NOMO-1 treated with DMSO at 0.1 percent for 48 hours (cell line): ENCODE measurements around the gene TPRG1.
"Not testable (repeated sequence)": the region's sequence is repeated elsewhere in the genome, so short reads cannot be mapped to it uniquely, and the experiment has no call there.

Source experiments
- DNase-seq: peaks from one replicate; lab custom pipeline; 2025; ENCODE audit not compliant: unreplicated experiment; lab: John Stamatoyannopoulos, UW

The TPRG1 gene

DNA sequence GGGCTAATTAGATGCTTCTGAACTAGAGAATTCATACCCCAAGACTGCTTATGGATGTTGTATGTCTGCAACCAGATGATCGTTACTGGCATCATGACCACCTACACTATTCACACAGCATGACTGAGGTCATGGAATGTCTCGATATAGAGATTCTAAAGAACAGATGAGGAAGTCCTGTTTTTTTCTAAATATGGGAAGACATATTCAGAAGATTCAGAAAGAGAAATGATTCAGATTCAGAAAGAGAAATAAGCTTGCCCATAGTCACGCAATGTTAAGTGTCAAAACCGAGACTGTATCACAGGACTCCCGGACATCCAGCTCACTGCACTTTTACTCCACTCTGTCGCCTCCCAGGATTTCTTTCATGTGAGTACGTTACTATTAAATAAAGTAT, 136.2 kb downstream of the TPRG1 start:
- DNase-seq, result no peak

DNA sequence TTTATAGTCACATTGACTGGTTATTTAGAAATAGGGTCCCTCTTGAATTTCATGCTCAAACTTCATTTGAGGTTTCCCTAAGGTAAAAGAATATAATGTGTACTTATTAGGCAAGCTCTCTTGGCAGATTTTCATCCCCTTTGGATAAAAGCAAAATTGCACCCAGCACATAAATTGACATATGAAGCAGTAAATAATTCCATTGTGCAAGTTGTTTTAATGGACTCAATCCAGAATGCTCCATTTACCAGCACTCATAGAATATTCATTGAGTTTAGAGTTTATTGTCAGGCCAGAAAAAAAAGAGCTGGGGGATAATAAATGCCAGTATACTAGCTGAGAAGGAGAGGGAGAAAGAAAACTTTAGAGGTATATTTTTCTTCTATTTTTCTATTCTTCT, 136.8 kb downstream of the TPRG1 start:
- DNase-seq, result no peak

DNA sequence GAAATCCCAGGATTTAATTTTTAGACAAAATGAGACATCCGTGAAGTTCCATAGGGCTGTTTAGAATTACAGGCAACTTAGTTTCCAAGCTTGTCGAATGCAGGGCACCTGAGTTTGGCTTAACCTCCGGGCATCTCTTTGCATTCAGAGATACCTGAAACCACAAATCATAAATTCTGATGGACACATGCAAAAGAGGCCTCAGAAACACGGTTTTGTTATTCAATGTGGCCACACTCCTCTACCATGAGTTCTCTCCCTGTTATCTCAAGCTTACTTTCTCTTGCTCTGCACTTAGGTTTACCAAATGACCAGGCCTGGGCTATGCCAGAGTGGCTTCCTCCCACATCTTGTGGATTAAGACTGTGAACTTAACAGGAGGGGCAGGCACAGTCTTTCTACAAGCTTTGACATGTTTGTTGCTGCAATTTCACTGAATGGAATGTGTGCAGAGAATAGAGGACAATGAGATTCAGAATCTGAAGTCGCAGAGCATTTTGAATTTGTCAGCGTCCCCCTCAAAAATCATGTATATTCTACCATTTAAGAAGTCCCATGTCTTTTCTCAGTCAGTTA, 137.7 kb downstream of the TPRG1 start:
- DNase-seq, result no peak

DNA sequence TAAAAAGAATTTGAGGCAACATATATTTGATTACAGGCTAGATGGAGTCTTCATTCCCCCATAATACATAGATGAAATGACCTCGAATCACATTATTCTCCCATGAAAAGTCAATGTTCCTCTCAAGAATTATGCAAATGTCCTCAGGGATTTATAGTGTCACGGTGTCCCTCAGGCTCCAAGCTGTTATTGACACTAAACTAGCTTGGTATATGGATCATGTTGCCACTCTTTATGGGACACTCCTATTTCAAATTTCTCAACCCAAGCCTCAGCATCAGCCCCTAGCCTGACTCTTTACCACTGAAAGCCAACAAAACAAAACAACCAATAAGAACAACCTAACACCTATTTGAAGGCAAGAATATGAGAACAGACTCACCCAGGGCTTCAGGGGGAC, 139.8 kb downstream of the TPRG1 start:
- no peak for DNase-seq

DNA sequence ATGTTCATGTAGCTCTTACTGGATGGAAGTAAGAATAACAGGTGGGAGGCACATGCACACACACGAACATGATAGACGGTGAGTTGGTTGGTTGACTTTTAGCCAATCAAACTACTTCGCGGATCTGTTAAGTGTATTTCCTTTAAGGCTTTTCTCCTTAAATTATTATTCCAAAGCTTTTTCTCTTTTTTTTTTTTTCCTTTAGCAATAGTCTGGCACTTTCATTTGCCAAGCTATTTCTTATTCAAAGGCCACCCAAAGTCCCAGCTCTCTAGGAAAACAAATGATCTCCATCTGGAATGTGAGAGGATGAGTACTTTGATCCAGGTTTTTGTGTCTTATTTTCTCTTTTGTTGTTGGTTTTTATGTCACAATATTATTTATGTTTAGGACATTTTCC, 141.1 kb downstream of the TPRG1 start:
- DNase-seq, result no peak

DNA sequence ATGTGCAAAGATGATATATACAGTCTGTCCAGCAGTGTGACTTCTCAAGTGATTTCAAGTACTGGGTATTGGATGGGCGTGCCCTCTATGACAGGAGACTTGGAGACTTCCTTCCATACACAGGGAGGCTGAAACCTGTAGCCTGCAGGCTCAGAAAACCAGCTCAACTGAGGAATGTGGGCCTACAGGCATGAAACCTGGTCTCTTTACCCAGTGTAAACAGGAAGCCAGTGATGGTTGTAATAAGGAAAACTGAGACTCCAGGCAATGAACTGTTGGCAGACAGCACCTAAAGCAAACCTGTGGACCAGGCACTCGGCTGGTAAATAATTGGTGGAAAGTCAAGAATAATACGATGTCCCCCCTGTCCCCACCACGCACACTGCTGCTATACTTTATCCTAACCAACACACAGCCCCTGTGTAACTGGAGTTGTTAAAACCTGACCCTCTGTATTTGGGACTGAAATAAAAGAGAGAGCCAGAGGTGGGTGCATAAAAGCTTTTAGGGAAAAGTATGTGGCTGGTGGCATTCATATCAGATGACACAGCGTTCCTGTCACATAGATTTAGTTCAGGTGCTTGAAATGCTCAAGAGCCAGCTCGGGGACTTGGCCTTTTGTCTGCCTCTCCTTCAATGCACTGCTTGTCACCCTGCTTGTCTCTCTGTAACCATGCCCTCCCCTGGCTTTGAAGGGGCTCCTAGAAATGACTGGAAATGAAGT, 144.7 kb downstream of the TPRG1 start:
- DNase-seq, result no peak

DNA sequence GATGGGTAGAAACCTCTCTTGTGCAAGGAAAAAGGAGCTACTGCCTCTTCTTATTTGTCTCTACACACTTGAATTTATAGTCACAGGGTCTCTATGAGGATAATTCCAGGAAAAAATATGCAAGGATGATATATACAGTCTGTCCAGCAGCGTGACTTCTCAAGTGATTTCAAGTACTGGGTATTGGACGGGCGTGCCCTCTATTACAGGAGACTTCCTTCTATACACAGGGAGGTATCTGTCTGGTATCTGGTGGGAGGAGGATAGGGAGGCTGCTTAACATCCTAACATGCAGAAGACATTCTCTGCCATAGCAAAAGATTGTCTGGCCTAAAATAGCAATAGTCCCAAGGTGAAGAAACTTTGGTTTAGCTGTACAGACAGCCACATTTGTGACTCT, 146.1 kb downstream of the TPRG1 start:
- no peak for DNase-seq

DNA sequence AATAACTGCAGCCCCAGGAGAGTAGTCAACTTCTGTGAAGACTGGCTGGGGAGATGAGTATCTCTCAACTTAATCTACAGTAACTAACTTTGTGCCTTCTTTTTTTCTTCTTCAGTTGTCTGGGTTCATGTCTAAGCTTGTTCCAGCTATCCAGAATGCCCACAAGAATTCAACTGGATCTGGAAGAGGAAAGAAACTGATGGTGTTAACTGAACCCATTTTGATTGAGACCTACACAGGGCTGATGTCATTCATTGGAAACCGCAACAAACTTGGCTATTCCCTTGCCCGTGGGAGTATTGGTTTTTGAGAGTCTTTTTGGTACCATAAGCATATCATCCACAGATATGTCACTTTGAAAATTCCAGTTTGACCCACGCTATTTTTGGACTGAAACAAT, 148.7 kb downstream of the TPRG1 start:
- no peak for DNase-seq

DNA sequence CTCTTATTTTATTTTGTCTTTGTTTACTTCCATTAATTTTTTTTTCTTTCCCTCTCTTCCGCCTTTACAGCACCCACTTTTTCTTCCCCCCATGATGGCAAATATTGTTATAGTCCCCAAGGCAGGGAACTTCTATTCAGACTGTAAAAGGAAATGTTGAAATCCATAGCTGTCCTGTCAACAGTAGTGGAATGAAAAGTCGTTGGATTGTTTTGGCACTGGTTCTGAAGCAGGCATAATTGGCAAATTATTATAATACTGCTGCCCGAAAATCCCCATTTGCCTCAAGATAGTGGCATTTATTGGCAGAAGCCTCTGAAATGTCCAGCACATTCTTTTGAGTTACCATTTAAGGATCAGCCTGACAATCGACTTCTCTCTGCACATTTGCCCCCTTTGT, 150.6 kb downstream of the TPRG1 start:
- peak; percentile 43 for DNase-seq

DNA sequence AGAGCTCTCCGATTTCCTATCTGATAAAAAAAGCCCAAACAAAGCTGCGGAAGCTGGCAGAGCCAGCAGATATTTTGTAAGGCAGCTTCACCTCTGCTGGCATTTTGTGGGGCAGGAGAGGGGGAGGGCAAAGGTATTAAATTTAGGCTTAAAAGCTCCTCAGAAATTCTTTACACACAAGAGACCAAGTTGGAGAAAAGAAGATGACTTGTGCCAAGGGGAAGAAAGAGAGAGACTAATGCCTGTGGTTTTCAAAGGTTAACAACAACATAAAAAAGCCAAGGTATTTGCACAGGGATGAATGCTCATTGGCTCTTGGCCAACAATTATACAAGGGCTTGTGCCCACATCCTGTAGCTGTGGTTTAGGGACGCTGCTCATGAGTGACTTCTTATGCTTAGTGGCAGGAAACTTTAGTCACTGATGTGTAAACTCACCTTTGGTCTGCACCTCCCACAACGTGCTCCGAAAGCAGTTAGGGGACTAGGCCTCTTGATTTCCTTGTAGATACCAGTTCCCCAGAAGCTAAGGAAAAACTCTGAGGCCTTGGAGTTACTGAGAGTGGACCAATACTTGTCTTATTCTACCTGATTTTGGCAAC, 152.9 kb downstream of the TPRG1 start:
- peak; percentile 100 for DNase-seq

DNA sequence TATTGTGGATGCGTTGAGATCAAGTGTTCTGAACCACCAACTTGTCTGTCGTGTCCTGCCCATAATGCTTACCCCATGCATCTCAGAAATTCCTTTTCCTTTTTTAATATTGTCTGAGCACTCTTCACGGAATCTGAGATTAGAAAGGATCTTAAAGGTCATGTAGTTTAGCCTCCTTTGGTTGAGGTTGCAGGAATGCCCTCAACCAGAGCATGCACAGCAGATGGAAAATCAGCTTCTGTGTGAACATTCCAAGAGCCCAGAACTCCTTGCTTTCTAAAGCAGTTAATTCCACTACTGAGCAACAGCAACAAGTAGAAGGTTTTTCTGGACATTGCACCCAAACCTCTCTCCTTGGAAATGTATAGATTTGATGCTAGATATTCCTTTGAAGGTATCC, 153.7 kb downstream of the TPRG1 start:
- DNase-seq, result no peak

DNA sequence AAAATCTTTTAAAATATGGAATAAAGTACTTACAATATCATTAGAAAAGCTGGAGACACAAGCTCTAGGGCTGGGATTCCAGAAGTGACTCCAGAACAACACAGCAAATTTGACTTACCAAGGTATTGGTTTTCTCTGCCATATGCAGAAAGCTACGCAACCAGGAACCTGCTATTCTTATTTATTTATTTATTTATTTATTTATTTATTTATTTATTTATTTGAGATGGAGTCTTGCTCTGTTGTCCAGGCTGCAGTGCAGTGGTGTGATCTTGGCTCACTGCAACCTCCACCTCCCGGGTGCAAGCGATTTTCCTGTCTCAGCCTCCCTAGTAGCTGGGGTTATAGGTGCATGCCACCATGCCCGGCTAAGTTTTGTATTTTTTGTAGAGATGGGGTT, 157.9 kb downstream of the TPRG1 start:
- not testable (repeated sequence) for DNase-seq

DNA sequence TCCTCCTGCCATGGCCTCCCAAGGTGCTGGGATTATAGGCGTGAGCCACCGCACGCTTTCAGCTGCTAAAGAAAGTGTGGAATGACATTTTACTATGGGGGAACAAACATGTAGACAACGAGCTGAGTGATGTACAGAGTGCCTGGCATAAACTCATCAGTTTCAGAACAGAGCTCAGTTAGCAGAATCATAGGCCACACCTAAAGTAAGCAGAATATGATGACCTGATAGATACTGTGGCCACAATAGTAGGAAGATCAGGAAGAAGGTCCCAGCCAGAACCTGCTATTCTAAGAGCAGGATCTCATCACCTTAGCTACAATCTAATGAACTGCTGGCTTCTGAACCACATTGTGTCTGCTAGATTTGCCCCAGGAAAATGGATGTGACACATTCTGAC, 158.3 kb downstream of the TPRG1 start:
- no peak for DNase-seq

DNA sequence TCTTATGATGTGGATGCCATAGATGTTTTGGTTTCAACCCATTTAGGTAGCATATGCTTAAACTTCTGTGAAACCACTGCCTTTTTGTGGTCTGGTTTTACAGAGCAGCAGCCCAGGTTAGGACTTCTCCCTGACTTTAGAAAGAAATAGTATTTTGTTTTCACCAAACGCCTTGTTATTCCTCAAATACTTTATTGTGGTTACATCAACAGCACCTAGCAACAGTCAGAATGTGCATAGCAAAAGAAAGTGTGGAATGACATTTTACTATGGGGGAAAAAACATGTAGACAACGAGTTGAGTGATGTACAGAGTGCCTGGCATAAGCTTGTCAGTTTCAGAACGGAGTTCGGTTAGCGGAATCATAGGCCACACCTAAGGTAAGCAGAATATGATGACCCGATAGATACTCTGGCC, 159.2 kb downstream of the TPRG1 start:
- no peak for DNase-seq

DNA sequence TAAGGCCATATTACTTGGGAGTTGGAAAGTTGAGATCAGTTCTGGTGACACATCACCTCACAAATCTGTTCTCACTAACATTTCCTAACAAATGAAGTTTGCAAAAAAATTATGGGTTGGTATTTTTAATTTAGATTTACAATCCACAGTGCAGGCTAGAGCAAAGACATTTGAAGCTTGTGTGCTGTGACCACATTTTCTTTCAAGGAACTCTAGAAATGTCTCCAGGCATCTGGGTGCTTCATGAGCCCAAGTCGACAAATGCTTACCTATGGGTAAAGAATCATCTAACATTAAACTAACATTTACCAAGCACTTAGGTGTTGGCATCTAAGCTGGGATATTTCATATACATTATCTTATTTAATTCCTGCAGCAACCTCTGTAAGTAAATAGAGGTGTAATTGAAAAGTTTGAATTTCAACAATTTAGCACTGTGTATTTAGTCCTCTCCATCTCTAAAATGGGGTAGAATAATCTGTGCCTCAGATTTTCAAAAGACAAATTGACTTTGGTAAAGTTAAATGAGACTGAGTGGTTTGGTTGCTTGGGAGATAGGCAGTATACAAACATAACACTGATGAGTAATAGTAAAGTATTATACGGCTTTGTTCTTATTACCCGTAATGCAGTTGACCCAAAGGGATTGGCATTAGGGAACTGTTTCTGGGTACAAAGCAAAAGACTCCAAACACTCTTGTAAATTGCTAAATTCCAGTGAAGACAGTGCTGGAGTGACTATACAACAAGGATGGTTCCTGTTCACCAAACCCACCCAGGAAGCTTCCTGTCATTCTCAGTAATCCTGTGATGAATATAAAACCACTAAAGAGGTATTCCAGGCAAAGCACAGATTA, 162.5 kb downstream of the TPRG1 start:
- DNase-seq, result no peak

DNA sequence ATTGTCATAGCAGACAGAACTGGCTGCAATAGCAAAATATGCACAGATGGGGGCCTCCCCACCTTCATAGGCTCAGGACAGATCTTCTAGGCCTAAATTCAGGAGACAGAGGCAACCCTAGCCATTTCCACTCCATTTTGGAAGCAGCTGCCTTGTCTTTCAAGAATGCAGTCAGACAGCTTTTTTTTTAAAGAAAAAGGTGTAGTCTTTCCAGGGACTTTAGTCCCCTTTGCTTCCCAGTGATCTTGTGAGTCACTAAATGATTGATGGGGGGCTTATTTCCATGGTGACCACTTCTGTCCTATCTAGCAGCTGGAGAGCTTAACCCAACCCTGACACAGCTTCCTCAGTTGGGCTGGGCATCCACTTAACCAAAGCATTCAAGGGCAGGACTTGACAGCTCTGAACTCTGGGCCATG, 165.9 kb downstream of the TPRG1 start:
- no peak for DNase-seq

DNA sequence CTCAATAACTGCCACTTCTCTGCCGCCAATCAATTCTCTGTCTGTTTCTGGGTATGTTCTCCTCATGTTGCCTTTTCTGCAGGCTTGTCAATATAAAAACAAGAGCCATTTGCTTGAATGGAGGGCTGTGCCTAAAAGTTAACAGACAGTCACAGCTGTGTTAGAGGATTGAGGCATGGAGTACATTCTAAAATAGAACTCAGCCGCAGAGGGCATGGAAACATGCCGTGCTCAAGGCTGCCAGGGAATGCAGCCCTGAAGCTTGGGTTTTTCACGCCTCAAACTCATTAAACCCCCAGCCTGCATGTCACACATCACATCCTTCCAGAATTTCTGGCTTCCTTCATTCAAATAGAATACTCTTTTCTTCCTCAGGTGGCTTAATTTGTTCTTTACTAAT, 166.6 kb downstream of the TPRG1 start:
- no peak for DNase-seq

DNA sequence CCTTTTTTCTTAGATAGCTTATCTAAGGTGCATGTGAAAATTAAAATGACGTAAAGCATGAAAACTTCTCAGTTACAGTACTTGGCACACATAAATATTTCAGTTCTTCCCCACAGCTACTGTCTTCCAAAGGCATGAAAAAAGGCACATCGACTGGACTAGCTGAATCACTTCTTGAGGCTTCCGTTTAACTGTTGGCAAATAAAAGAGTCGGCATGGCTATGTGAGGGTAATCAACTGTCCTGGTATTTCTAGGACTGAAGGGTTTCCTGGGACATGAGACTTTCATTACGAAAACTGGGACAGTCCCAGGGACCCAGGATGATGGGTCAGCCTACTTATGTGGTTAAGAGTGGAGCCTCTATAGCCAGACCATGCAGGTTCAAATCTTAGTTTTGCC, 168.2 kb downstream of the TPRG1 start:
- no peak for DNase-seq

DNA sequence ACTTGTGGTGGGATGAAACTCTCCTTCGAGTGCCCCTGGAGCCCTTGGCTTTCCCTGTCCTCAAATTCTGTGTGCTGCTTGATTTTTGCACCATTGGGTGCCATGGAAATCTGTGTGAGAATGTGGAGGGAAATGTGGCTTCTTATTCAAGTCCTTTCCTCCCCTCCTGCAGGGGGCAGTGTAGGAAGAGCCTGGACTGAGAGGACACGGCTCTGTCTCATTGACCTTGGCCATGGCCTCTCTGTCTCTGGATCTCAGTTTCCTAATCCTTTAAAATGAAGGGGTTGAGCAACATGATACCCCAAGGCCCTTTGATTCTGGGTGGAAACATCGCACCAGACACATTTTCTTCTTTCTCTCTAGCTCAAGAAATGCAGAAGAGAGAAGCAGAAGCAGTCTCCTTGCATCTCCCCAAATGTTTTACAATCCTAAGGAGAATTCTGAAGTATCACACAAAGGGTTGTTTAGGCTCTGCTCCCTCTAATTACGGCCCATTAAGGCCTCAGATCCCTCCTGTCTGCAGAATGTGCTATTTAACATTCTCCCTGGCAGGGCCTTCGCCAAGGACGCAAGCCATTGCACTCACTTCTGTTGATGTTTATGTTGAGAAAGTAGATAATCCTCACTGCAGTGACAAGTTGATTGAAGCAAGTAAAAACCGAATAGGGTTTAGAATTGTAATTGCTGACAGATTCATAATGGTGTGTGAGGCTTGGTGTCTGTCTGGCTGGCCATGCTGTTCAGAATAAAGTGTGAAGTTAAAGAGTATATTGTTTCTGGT, 169.1 kb downstream of the TPRG1 start:
- DNase-seq, result no peak

DNA sequence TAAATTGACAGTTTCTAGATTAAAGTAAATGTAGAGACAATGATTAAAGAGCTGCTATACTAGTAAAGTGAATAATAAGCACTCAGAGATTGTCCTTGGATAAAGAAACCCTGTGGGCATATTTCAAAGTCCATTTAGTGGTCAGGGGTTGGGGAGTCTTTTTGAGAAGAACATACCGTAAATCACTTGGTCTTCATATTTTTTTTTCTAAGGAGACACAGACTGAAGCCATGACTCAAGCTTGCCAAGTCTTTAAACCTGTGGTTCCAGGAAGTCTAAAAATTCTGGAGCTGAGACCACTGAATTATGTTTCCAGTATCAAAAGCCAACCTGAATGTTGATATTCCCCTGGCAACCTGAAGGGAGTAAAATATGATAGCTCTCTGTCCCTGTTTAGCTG, 171.0 kb downstream of the TPRG1 start:
- DNase-seq, result no peak

DNA sequence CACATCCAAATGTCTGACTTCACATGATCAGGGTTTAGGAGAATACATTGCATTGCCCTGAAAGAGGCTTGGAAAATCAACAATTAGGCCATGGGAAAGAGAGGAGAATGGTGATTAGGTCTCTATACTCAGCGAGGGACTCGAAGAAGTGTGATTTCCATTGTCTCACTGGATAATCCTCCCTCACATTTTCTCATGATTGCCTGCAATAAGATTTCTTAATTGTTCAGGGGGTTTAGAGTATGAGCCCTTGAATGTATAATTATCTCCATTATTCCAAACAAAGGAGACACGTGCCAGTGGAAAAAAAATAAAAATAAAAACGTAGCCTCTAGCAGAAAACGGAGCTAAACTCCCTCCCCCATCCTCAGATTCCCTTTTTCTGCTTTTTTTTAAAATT, 173.2 kb downstream of the TPRG1 start:
- no peak for DNase-seq
